ENCODE data around the gene ATP6V0A4. TPM values are rescaled to one million over a fixed set of nuclear protein-coding genes. Genes with fewer than 3 reads are reported as not detected.
"Not testable (repeated sequence)": the region's sequence is repeated elsewhere in the genome, so short reads cannot be mapped to it uniquely, and the experiment has no call there.

ATP6V0A4 gene
- total RNA-seq, 1 donor from 2014 or later = 0.35 TPM

DNA sequence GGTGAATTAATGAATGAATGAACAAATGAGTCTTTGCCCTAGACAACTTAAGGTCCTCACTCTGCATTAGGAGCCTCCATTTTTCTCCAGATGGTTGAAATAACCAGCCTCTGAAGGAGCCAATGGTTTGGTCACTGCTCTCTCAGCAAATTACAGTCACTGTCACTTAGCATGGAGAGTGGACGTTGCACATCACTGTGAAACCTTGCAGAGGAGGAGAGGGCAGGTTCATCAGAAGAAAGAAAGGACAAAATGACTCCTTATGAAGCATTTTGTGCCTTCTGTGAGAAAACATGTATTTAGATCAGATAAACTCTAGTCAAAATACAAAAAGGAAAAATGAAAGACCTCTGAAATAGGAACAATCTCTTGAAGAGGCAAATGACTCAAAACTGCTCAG lies 6.6 kb upstream of the ATP6V0A4 start:
- DNase-seq (ENCODE audit: low read depth) = no peak

- no peak for DNase-seq (ENCODE audit: low read depth)
These were observed 4.7 kb upstream of the ATP6V0A4 start for GRCh38 chr7:138802706-138803105.

- DNase-seq (ENCODE audit: low read depth) = no peak
These were observed 3.3 kb upstream of the ATP6V0A4 start for GRCh38 chr7:138801256-138801655.

DNA sequence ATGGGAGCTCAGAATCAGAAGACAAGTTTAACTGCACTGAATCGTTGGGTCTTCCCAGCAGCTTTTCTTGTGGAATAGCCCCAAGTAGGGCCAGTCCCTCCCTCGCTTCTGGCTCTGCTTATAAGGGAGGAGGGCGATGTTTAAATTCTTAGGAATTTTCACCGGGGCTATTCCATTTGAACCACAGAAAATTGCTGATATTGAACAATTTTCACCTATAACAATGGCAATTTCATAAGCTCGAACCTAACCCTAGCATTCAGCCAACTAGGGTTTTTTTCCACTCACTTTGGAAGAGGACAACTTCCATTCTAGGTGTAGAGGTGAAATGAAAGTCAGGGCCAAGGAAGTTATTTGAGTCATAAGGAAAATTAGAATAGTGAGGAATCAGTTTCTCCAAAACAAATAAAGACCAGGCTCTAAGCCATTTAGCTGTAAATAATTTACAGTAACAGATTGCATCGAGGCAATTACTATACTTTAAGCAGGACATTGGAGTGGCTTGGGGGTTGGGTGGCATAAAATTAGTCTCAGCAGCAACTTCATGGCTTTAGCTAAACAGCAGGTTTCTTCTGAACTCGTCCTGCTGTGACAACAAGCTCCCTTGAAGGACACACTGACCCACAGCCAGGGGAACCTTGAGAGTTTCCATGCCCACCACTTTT lies 1.5 kb upstream of the ATP6V0A4 start:
- no peak for DNase-seq (ENCODE audit: low read depth)

DNA sequence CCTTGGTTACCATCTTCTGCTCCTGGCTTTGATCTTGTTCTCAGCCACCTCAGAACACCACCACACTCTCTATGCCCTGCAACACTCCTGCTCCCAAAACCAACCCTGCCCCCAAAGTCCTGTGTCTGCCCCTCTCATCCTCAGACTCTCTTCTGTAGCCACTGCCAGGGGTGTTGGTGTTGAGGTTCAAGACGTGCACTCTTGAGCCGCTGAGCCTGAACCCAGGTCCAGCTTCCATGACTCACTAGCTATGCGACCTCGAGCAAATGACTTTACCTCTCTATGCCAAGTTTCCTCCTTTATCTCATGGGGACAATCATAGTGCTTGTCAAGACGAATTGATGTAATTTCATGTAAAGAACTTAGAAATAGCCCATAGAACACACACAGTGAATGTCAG lies 840 bp upstream of the ATP6V0A4 start:
- DNase-seq (ENCODE audit: low read depth) = no peak

DNA sequence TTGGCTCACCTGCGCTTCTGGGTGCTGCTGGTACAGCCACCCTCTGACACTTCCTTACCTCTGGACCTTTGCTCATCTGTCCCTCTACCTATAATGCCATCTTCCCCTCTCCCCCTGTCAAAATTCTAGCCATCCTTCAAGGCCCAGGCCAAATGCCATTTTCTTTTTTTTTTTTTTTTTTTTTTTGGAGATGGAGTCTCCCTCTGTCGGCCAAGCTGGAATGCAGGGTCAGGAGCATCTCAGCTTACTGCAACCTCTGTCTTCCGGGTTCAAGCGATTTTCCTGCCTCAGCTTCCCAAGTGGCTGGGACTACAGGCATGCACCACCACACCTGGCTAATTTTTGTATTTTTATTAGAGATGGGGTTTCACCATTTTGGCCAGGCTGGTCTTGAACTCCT lies 950 bp downstream of the ATP6V0A4 start:
- not testable (repeated sequence) for DNase-seq (ENCODE audit: low read depth)

- DNase-seq (ENCODE audit: low read depth) = no peak
These were observed 1.9 kb downstream of the ATP6V0A4 start for GRCh38 chr7:138796038-138796615.

DNA sequence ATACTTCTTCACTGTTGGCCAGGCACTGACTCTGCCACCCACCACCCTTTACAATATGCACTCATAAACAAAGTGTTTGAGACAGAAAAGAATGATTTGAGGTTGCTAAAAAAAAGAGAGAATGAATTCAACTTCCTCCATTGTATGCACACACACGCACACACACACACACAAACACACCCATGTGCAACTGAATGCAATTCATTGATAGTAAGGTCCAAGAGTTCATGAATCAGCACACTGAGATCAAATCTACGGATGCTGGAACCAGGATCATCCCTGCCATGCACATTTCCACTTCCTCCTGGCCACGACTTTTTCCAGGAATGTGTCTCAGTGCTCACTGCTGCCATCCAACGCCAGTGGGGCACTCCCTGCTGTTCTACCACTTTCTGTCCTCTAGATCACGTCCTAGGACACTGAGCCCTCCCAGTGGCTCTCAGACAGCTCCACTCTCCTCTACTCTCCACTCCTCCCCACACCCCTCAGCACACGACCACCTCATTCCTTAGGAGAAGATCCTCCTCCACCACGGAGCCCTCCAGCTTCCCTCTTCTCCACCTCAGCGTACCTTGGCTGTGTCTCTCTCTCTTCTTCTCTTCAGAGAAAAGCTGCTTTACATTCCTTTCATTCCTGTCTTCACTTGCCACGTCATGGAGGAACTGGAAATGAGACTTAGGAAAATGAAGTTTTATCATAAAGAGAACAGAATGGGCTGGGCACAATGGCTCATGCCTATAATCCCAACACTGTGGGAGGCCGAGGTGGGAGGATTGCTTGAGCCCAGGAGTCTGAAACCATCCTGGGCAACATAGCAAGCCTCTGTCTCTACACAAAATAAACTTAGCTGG lies 12.2 kb downstream of the ATP6V0A4 start:
- DNase-seq (ENCODE audit: low read depth) = peak; percentile 9

DNA sequence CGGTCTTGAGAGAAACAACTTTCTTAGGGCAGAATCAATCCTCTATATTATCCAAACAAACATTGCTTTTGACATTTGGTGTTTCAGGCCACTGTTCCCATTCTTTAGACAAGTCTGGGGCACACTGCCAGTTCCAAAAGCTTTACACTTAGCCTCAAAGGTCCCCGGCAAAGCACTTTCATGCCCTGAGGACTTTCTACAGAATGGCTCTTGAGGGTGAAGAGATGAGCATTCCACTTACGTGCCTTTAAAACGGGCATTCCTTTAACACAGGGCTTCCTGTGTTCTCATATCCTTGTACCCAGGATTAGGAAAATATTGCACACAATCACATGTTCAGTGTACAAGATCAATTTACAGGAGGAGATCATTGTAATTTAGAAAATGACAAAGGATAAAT lies 13.3 kb downstream of the ATP6V0A4 start:
- DNase-seq (ENCODE audit: low read depth) = no peak

DNA sequence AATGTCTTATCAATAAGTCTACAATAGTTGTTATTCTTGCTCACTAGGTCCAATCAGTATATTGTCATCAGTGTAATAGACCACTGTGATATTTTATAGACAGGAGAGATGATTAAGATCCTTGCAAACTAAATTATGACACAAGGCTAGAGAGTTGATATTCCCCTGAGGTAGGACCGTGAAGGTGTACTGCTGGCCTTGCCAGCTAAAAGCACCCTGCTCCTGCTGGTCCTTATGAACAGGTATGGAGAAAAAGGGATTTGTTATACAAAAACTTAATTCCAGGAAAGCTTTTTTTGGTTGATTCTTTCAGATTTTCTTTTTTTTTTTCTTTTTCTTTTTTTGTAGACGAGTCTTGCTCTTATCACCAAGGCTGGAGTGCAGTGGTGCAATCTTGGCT lies 17.0 kb downstream of the ATP6V0A4 start:
- DNase-seq (ENCODE audit: low read depth) = no peak

GRCh38 chr7:138776166-138776833 lies 21.7 kb downstream of the ATP6V0A4 start:
- DNase-seq (ENCODE audit: low read depth) = no peak

DNA sequence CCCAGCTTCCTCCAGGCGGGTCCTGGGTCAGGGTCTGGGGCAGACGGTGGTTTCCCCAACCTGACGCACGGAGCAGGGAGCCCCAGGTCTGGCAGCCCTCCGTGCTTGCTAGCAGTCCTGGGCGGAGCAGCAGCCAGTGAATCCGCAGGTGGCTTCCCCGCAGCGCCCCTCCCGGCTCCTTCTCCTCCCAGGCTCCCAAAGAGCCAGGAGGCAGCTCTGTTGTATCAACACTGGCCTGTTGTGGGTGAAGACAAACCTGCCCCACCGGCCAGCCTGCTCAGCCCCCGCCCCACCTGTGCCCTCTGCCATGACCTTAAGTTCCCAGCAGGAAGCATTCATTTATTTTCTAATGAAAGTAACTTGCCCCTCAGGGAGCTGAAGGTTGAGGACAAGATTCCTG lies 24.2 kb downstream of the ATP6V0A4 start:
- no peak for DNase-seq (ENCODE audit: low read depth)

DNA sequence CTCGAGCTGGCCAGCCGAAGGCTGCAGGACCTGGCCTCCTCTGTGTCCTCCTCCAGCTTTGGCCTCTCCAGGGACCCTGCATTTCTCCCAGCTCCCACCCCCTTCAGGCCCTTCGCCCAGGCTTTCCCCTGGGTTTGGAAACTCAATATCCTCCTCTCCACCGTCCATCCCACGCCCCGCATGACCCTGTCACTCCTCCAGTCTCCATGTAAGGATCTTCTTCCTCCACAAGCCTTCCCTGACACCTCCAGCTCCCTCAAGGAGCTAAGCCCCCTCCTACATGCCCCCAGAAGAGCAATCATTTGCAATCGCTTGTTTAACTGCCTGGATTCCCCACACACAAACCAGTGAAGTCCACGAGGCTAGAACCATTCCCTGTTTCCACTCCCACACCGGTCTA lies 24.8 kb downstream of the ATP6V0A4 start:
- DNase-seq (ENCODE audit: low read depth) = no peak

- DNase-seq (ENCODE audit: low read depth) = no peak
These were observed 27.1 kb downstream of the ATP6V0A4 start for GRCh38 chr7:138770904-138771303.

- DNase-seq (ENCODE audit: low read depth) = peak; percentile 23
These were observed 29.8 kb downstream of the ATP6V0A4 start for GRCh38 chr7:138768241-138768640.

- no peak for DNase-seq (ENCODE audit: low read depth)
These were observed 41.3 kb downstream of the ATP6V0A4 start for GRCh38 chr7:138756591-138757242.

DNA sequence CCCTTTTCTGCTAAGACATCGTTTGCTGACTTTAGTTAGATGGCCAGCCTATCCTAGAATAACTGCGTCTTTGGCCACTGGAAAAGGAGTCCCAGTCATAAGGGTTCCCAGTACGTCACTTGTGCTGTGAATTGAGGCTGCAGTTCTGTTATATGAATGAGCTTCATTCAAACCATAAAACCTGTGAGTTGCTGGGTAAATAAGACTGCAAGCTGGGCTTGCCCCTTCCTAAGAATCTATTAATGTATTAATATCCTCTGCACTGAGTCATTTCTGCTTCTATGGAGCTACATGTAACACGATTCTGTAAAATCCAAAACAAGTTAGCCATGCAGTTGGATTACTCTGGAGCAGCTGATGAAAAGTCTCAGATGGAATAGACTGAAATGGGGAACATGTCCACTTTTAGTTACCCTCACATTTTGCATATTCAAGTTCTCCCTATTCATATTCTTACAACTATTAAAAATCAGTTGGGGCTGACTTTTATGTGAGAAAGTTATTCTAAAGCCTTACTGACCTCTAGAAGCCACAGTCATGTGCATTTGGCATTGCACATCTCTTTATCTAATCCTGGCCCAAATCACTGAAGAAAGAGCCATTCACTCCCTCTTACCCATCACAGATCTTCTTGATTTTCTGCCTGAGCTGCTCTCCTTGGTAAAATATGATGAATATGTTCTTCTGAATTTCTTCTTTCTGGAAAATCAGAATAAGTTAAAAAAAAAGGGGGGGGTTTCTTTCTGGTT lies 42.0 kb downstream of the ATP6V0A4 start:
- DNase-seq (ENCODE audit: low read depth) = no peak

GRCh38 chr7:138755331-138755747 lies 42.7 kb downstream of the ATP6V0A4 start:
- peak; percentile 13 for DNase-seq (ENCODE audit: low read depth)

DNA sequence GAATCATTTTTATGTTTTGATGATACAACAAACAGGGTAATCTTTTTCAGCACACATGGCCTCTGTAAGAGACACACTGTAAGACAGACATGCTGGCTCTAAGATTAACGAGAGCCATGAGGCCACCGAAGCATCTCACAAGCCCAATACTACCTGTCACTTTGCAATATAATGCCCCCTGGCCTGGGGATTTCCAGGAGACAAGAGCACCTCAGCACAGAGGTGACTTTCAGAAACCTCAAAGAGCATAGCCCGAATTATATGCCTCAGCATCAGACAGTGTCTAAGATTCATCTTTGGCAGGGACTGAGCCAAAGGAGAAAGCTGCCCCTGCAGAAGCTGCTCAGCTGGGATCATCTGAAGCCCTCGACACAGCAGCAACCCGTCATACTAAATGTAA lies 44.4 kb downstream of the ATP6V0A4 start:
- no peak for DNase-seq (ENCODE audit: low read depth)

DNA sequence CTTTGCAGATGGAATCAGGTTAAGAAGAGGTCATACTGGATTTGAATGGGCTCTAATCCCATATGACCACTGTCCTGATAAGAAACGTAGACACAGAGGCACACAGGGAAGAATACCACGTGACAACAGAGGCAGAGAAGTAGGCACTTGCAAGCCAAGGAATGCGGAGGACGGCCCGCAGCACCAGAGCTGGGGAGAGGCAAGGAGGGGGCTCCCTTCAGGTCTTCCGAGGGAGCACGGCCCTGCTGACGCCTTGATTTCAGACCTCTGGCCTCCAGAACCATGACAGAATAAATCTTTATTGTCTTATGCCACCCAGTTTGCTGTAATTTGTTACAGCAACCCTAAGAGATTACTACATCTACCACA lies 44.9 kb downstream of the ATP6V0A4 start:
- no peak for DNase-seq (ENCODE audit: low read depth)

All from myocyte (in vitro differentiated cells).